Loucy (cell line): ENCODE measurements around the gene PTPRH.

Source experiments
- H2AFZ ChIP-seq: fragments of 200-600 bp; sonication (generic); 2 replicates; pipeline ENCODE4 v1.6.0; 2016; ENCODE audit warnings: antibody characterized with exemption, mild to moderate bottlenecking, low read length, moderate library complexity
- H3F3A ChIP-seq: fragments of 200-600 bp; 2 replicates; pipeline ENCODE4 v1.6.0; 2016; ENCODE audit warnings: antibody characterized with exemption, low read depth, mild to moderate bottlenecking
- H3K27me3 ChIP-seq: fragments of 200-600 bp; sonication (generic); 2 replicates; pipeline ENCODE4 v1.6.1; 2014; ENCODE audit warnings: low read length, mild to moderate bottlenecking; ENCODE audit not compliant: insufficient read depth, poor library complexity, severe bottlenecking
- H3K36me3 ChIP-seq: fragments of 200-600 bp; sonication (generic); 2 replicates; pipeline ENCODE4 v1.6.1; 2016; ENCODE audit warnings: low read length; ENCODE audit not compliant: insufficient read depth
- H3K4me1 ChIP-seq: fragments of 200-600 bp; sonication (generic); 2 replicates; pipeline ENCODE4 v1.5.1; 2014; ENCODE audit warnings: low read length, mild to moderate bottlenecking; ENCODE audit not compliant: insufficient read depth, poor library complexity, severe bottlenecking
- H3K4me2 ChIP-seq: fragments of 200-600 bp; sonication (generic); 2 replicates; pipeline ENCODE4 v1.6.0; 2014; ENCODE audit warnings: antibody characterized with exemption, low read length, low read depth, mild to moderate bottlenecking; ENCODE audit not compliant: poor library complexity, severe bottlenecking
- H3K4me3 ChIP-seq: fragments of 200-600 bp; sonication (generic); 2 replicates; pipeline ENCODE4 v1.5.1; 2014; ENCODE audit warnings: low read length, mild to moderate bottlenecking, mixed read lengths; ENCODE audit not compliant: poor library complexity, severe bottlenecking
- H3K79me2 ChIP-seq: fragments of 200-600 bp; sonication (generic); 2 replicates; pipeline ENCODE4 v1.6.1; 2014; ENCODE audit warnings: low read length; ENCODE audit not compliant: insufficient read depth
- H3K9ac ChIP-seq: fragments of 200-600 bp; sonication (generic); 2 replicates; pipeline ENCODE4 v1.6.0; 2014; ENCODE audit warnings: mild to moderate bottlenecking, low read depth, low read length, moderate library complexity; ENCODE audit not compliant: poor library complexity, severe bottlenecking
- H3K9me2 ChIP-seq: fragments of 200-600 bp; sonication (generic); replicated peaks from 2 replicates; pipeline ENCODE4 v1.6.1; 2016; ENCODE audit warnings: low read depth, low read length, mixed read lengths
- H3K9me3 ChIP-seq: fragments of 200-600 bp; sonication (generic); 2 replicates; pipeline ENCODE4 v1.6.1; 2014; ENCODE audit warnings: mild to moderate bottlenecking, antibody characterized with exemption, low read length, low read depth; ENCODE audit not compliant: insufficient read depth
- H4K20me1 ChIP-seq: fragments of 200-600 bp; sonication (generic); 2 replicates; pipeline ENCODE4 v1.6.0; 2014; ENCODE audit warnings: antibody characterized with exemption, low read length, mild to moderate bottlenecking; ENCODE audit not compliant: insufficient read depth, poor library complexity, severe bottlenecking
- CTCF ChIP-seq: fragments of 200-600 bp; sonication (generic); conservative IDR thresholded peaks from 2 replicates; pipeline ENCODE4 v1.5.1; 2014; ENCODE audit warnings: mild to moderate bottlenecking, antibody characterized with exemption, low read length
- EZH2phosphoT487 ChIP-seq: fragments of 200-600 bp; IDR thresholded peaks from 2 replicates; pipeline ENCODE4 v1.6.1; 2018; ENCODE audit warnings: antibody characterized with exemption, mild to moderate bottlenecking, moderate library complexity, borderline replicate concordance

PTPRH gene

GRCh38 chr19:55228403-55229031 is 19.2 kb upstream of the PTPRH start, which contains the start of gene TMEM86B:
Gene TMEM86B (minus strand): TSS chr19:55228763. CDS start chr19:55228741, 22 bp downstream.
- Histone ChIP-seq H3F3A (no peaks in the 10 kb centered on the region), H3K4me3 (no peak within 1 kb of the TSS), H3K9me2 (no peaks in the 10 kb centered on the region), H3K4me1 (no peaks in the 10 kb centered on the region), H3K79me2 (peaks cover 17% of the 10 kb centered on the region), H3K9ac (no peak within 1 kb of the TSS), H2AFZ (no peak within 1 kb of the TSS), H3K4me2 (no peak within 1 kb of the TSS), H3K9me3 (no peaks in the 10 kb centered on the region), H4K20me1 (peaks cover 84% of the 10 kb centered on the region), H3K27me3 (no peaks in the 10 kb centered on the region), H3K36me3 (peaks cover 86% of the 10 kb centered on the region)
- TF ChIP-seq EZH2phosphoT487 (no peak), CTCF (no peak)

DNA sequence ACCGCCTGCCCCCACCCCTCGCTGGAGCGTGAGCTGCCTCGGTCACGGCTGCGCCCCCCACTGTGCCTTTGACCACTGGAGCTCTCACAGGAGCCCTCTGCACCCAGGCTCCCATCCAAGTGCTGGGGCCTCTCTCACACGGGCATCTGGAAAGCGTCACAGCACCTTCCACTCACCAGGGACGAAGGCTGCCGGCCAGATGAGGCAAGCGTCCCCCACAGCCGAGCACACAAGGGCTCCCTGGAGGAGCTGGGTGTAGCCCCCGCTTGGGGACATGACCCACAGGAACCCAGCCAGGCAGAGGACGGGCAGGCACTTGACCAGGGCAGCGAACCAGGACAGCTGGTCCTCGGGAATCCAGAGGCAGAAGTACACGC is 18.7 kb upstream of the PTPRH start:
- no peaks in the 10 kb centered on the region for H3K9me3 ChIP-seq
- TF ChIP-seq EZH2phosphoT487 (no peak), CTCF (no peak)
- H3K4me2 ChIP-seq = no peak overlapping the region
- H3K9ac ChIP-seq = no peak overlapping the region
- peaks cover 12% of the 10 kb centered on the region for H3K79me2 ChIP-seq
- no peak overlapping the region for H2AFZ ChIP-seq
- no peaks in the 10 kb centered on the region for H3K27me3 ChIP-seq
- peaks cover 80% of the 10 kb centered on the region for H3K36me3 ChIP-seq
- H3K4me3 ChIP-seq = no peak overlapping the region
- peaks cover 78% of the 10 kb centered on the region for H4K20me1 ChIP-seq
- no peaks in the 10 kb centered on the region for H3K4me1 ChIP-seq
- no peaks in the 10 kb centered on the region for H3F3A ChIP-seq
- no peaks in the 10 kb centered on the region for H3K9me2 ChIP-seq

DNA sequence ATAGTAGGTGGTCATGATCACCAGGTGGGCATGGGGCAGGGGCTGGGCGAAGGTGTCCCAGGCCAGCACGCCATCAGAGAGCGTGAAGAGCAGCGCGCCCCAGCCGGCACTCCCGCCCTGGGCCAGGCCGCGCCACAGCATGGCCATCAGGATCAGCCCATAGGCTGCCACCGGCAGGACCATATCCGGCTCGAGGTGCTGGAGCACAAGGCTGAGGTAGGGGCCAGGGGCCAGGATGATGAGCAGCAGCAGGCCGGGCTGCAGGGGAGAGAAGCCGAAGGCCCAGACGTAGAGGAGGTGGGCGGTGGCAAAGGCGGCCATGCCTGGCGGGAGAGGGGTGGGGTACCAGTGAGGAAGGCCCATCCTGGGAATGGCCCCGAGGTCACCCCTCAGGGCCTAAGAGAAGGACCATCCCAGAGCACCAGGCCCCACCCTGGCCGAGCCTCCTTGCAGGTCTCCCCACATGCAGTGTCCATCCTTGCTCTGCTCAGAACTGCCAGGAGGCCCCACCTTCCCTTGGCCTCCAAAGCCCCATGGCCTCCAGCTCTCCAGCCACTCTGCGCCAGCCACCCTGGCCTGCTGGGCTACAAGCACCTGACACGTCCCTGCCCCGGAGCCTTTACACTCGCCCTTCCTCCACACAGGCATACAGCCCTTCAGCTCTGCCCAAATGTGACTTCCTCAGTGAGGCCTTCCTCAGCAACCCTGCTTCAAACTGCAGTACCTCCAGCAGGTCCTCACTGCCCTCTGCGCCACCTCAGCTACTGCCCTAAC is 18.1 kb upstream of the PTPRH start:
- no peaks in the 10 kb centered on the region for H3K9me3 ChIP-seq
- no peak for TF ChIP-seq EZH2phosphoT487
- TF ChIP-seq CTCF = no peak
- H3F3A ChIP-seq = no peaks in the 10 kb centered on the region
- no peaks in the 10 kb centered on the region for H3K4me1 ChIP-seq
- peaks cover 73% of the 10 kb centered on the region for H4K20me1 ChIP-seq
- H3K27me3 ChIP-seq = no peaks in the 10 kb centered on the region
- H2AFZ ChIP-seq = no peak overlapping the region
- peaks cover 75% of the 10 kb centered on the region for H3K36me3 ChIP-seq
- no peak overlapping the region for H3K4me2 ChIP-seq
- peaks cover 6% of the 10 kb centered on the region; the same call in 1 of the 2 replicates for H3K79me2 ChIP-seq
- no peak overlapping the region for H3K4me3 ChIP-seq
- no peak overlapping the region for H3K9ac ChIP-seq
- H3K9me2 ChIP-seq = no peaks in the 10 kb centered on the region
